Stimulated activated CD8-positive, alpha-beta memory T cell treated with anti-CD3 and anti-CD28 coated beads, Interleukin-2, amount 100 ng/mL, for 1 hour (primary cell): ENCODE data around the gene YEATS2.
"Not testable (repeated sequence)": the region's sequence is repeated elsewhere in the genome, so short reads cannot be mapped to it uniquely, and the experiment has no call there.

Experiments
- DNase-seq, 2 donors: peaks; one replicate each; pipeline ENCODE4 v3.0.0-alpha.2; 2020; ENCODE audit warnings: low read depth in 2 of 2

Gene YEATS2

GRCh38 chr3:183776451-183776850 is 78.9 kb downstream of the YEATS2 start:
- DNase-seq = not testable (repeated sequence)

GRCh38 chr3:183777016-183777618 is 79.5 kb downstream of the YEATS2 start:
- DNase-seq = no peak

DNA sequence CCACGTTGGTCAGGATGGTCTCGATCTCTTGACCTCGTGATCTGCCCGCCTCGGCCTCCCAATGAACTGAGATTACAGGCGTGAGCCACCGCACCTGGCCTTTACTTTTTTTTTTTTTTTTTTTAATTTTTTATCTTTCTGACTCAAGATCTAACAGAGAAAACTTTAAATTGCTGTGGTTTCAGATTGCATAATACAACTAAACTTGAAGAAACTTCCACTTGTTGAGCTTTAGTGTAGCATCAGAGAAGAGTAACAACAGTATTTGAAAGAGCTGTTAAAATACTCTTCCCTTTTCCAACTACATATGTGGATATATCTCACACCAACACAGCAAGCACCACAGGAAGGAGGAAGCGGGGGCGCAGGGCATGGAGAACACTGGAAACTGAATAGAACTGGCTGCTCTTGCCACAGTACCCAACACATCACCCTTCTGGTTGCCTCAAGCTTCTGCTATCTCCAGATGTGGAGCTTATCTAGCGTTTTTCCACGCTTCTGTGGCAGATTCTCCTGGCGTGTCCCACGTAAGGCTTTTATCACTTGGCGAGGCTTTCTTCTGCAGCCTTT is 82.4 kb downstream of the YEATS2 start:
- no peak for DNase-seq

GRCh38 chr3:183781246-183781645 is 83.6 kb downstream of the YEATS2 start:
- DNase-seq = no peak

- DNase-seq = no peak
These were observed 85.1 kb downstream of the YEATS2 start for GRCh38 chr3:183782576-183783276.

DNA sequence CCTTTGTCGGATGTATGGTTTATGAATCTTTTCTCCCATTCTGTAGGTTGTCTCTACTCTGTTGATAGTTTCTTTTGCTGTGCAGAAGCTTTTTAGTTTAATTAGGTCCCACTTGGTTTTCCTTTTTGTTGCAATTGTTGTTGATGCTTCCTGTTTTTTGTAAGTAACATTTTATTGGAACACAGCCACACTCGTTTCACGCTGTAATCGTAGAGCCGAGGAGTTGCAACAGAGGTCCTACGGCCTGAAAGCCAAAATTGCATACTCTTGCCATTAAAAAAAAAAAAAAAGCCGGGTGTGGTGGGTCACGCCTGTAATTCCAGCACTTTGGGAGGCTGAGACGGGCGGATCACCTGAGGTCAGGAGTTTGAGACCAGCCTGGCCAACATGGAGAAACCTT is 86.9 kb downstream of the YEATS2 start:
- DNase-seq = not testable (repeated sequence)

- no peak for DNase-seq
These were observed 92.2 kb downstream of the YEATS2 start for GRCh38 chr3:183789826-183790225.

DNA sequence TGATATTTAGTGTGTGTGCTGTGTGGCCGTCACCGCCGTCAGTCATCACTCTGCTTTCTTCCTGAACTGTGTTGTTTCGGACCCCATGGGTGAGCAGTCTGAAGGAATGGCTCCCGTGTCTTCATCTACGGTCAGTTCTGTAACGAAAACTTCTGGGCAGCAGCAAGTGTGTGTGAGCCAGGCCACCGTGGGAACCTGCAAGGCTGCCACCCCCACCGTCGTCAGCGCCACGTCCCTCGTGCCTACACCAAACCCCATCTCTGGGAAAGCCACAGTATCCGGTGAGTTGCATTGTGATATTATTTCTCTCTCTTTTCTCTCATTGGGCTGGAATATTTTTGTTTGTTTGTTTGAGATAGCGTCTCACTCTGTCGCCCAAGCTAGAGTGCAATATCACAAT is 93.1 kb downstream of the YEATS2 start:
- no peak for DNase-seq

GRCh38 chr3:183792976-183793375 is 95.4 kb downstream of the YEATS2 start:
- DNase-seq = no peak

- no peak for DNase-seq
These were observed 96.9 kb downstream of the YEATS2 start for GRCh38 chr3:183794452-183794851.

GRCh38 chr3:183796372-183796771 is 98.8 kb downstream of the YEATS2 start:
- no peak for DNase-seq

- DNase-seq = no peak
These were observed 100.4 kb downstream of the YEATS2 start for GRCh38 chr3:183797996-183798395.

GRCh38 chr3:183799461-183799860 is 101.9 kb downstream of the YEATS2 start:
- no peak for DNase-seq

- DNase-seq = no peak
These were observed 102.8 kb downstream of the YEATS2 start for GRCh38 chr3:183800243-183800863.

- DNase-seq = no peak
These were observed 104.0 kb downstream of the YEATS2 start for GRCh38 chr3:183801601-183802000.

GRCh38 chr3:183802989-183803388 is 105.4 kb downstream of the YEATS2 start:
- DNase-seq = no peak

DNA sequence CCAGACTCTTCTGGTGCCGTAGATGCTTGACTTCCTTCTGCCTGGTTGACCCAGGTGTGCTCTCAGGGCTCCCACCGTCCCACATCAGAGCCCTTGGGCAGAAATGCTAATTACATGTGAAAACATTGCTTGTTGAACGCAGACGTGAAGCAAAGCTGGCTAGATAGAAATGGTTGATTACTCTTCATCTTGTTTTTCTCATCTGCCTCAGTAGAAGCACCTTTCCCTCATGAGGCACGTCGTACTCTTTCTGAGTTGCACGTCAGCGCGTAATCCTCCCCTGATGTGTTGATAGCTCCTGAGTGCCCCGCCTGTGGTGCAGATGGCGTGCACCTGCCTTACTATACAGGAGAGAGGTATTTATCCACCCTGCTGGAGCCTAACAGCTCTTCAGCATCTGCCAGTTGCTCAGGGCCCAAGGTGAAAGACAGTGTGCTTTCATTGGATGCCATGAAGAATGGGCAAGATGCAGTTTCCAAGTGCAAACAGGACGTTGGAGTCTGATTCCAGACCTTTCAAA is 109.7 kb downstream of the YEATS2 start:
- no peak for DNase-seq

GRCh38 chr3:183807881-183808280 is 110.3 kb downstream of the YEATS2 start:
- DNase-seq = no peak

DNA sequence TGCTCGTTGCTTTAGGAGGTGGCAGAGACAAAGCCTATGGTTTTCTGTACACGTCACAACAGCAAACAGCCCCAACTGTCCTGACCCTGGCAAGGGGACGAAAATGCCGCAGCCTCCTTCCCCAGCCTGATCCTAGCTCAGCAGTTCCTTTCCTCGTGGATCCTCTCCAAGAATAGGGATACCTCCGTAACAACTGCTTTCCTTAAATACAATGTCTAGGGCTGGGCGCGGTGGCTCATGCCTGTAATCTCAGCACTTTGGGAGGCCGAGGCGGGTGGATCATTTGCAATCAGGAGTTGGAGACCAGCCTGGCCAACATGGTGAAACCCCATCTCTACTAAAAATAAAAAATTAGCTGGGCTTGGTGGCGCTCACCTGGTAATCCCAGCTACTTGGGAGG is 110.8 kb downstream of the YEATS2 start:
- no peak for DNase-seq

DNA sequence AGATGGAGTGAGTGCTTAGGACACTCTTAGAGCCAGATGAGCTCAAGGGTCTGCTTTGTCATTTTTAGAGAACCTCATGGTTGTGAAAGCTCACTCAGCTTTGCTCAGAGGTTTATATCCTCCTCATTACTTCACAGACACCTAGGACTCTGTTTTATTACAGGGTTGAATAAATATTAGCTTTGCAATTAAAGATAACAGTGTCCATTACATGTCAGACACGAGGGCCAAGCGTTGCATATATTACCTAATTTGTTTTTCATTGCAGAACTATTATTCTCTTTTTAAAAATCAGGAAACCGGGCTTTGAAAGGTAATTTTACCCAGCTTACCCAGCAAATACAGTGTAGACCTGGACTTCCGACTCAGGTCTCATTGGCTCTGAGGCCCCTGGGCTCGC is 111.7 kb downstream of the YEATS2 start:
- DNase-seq = no peak

- DNase-seq = no peak
These were observed 113.3 kb downstream of the YEATS2 start for GRCh38 chr3:183810643-183811594.
